Hepatocyte (in vitro differentiated cells): ENCODE measurements around the gene GDF9. TPM values are rescaled to one million over a fixed set of nuclear protein-coding genes. Genes with fewer than 3 reads are reported as not detected.

Experiments used
- DNase-seq: peaks from one replicate; pipeline ENCODE4 v3.0.0-alpha.2; 2016; ENCODE audit warnings: low spot score
- H2AFZ ChIP-seq: fragments of 200-600 bp; sonication (generic); 2 replicates; pipeline ENCODE4 v1.6.0; 2016; ENCODE audit warnings: antibody characterized with exemption, mild to moderate bottlenecking
- H3K27ac ChIP-seq: fragments of 200-600 bp; sonication (generic); 2 replicates; pipeline ENCODE4 v1.5.1; 2016; ENCODE audit warnings: mild to moderate bottlenecking
- H3K27me3 ChIP-seq: fragments of 200-600 bp; sonication (generic); 2 replicates; pipeline ENCODE4 v1.6.1; 2016
- H3K36me3 ChIP-seq: fragments of 200-600 bp; sonication (generic); replicated peaks from 2 replicates; pipeline ENCODE4 v1.5.1; 2016; ENCODE audit warnings: low read depth; ENCODE audit not compliant: insufficient read depth
- H3K4me1 ChIP-seq: fragments of 200-600 bp; sonication (generic); 2 replicates; pipeline ENCODE4 v1.5.1; 2016; ENCODE audit warnings: mild to moderate bottlenecking, moderate library complexity; ENCODE audit not compliant: insufficient read depth
- H3K4me2 ChIP-seq: fragments of 200-600 bp; sonication (generic); 2 replicates; pipeline ENCODE4 v1.6.0; 2016
- H3K4me3 ChIP-seq: fragments of 200-600 bp; sonication (generic); 2 replicates; pipeline ENCODE4 v1.5.1; 2016; ENCODE audit warnings: mild to moderate bottlenecking
- H3K79me2 ChIP-seq: fragments of 200-600 bp; sonication (generic); 2 replicates; pipeline ENCODE4 v1.6.0; 2017; ENCODE audit warnings: mild to moderate bottlenecking
- H3K9me2 ChIP-seq: fragments of 200-600 bp; sonication (generic); replicated peaks from 2 replicates; pipeline ENCODE4 v1.6.0; 2017; ENCODE audit warnings: mild to moderate bottlenecking; ENCODE audit not compliant: insufficient read depth
- H3K9me3 ChIP-seq: fragments of 200-600 bp; sonication (generic); 2 replicates; pipeline ENCODE4 v1.5.1; 2016; ENCODE audit warnings: low read depth, mild to moderate bottlenecking
- H4K20me1 ChIP-seq: fragments of 200-600 bp; sonication (generic); 2 replicates; pipeline ENCODE4 v1.6.0; 2016; ENCODE audit warnings: mild to moderate bottlenecking; ENCODE audit not compliant: insufficient read depth, poor library complexity, severe bottlenecking
- EZH2 ChIP-seq: fragments of 200-600 bp; sonication (generic); IDR thresholded peaks from 2 replicates; pipeline ENCODE4 v1.6.1; 2016; ENCODE audit warnings: antibody characterized with exemption, mild to moderate bottlenecking, borderline replicate concordance
- EZH2phosphoT487 ChIP-seq: fragments of 200-600 bp; sonication (generic); IDR thresholded peaks from one replicate; pipeline ENCODE4 v1.6.1; 2018; ENCODE audit warnings: antibody characterized with exemption, mild to moderate bottlenecking, low read depth, moderate library complexity; ENCODE audit not compliant: unreplicated experiment, severe bottlenecking
- WGBS: methylation state at CpG from one replicate; pipeline ENCODE4 v1.1.6; 2016; ENCODE audit warnings: low lambda C conversion rate; ENCODE audit errors: missing lambda C conversion rate; 5-methylcytosine and 5-hydroxymethylcytosine counted together
- polyA plus RNA-seq: library from polyadenylated mRNA; unstranded; fragments of >200 nt; fragmentation: Nextera tagmentation; extraction: Ambion mirVana; gene quantifications from 2 replicates; pipeline ENCODE4 v1.2.1, GENCODE V29; 2016
- total RNA-seq: library from RNA; depleted of rRNA; stranded (reverse); fragments of >200 nt; gene quantifications from 2 replicates; pipeline ENCODE4 v1.2.3, GENCODE V29; 2014
- TF ChIP-seq, protein P1 (sequence below): fragments of 200-600 bp; sonication (generic); IDR thresholded peaks from 2 replicates; pipeline ENCODE4 v1.5.1; 2016; ENCODE audit warnings: antibody characterized with exemption, mild to moderate bottlenecking; ENCODE audit not compliant: poor library complexity

Gene GDF9
- total and polyA plus RNA-seq, 2 experiments from 2014 or later = 1.7 to 2.2 TPM

DNA sequence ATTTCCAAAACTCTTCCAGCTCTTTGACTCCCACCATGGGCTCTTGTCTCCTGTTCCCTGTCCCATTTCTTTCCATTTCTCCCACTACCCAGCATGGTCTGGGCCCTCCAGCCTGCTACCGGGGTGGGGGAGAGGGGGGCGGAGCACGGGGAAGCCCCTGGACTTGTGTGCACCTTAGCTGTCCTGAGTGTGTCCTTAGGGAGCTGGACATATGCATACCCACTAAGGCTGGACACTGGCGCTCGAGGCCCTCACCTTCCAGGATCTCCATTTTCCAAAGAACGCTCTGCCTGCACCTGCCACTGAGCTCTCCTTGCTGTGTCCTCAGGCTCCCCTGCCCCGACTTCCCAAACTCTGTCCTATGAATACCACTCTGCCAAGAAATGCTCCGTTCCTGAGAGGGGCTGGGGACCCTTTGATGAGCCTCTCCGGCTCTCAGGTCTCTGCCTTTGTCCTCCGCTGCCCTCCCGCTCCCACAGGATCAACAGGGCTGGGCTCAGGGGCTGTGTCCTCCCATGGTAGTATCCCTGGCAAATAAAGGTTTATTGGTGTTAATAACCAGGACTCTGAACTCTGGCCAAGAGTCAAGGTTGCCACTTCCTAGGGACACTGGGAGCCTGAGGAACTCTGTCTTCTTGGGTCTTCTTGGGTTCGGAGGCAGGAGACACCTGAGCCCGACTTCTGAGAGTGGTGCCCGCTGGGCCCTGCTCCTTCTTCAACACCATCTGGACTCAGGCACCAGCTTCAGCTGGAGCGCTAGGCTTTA, 35.0 kb downstream of the GDF9 start:
- Histone ChIP-seq H2AFZ (peak overlapping the region; percentile 72), H3K4me2 (peak overlapping the region; percentile 88), H3K4me3 (no peak overlapping the region), H3K27me3 (no peaks in the 10 kb centered on the region), H3K36me3 (no peaks in the 10 kb centered on the region), H4K20me1 (no peaks in the 10 kb centered on the region), H3K9me2 (no peaks in the 10 kb centered on the region), H3K4me1 (peaks cover 4% of the 10 kb centered on the region), H3K79me2 (peaks cover 16% of the 10 kb centered on the region), H3K9me3 (no peaks in the 10 kb centered on the region), H3K27ac (peak overlapping the region; percentile 86)
- TF ChIP-seq EZH2phosphoT487 (no peak), EZH2 (no peak)
- TF ChIP-seq, protein P1, sequence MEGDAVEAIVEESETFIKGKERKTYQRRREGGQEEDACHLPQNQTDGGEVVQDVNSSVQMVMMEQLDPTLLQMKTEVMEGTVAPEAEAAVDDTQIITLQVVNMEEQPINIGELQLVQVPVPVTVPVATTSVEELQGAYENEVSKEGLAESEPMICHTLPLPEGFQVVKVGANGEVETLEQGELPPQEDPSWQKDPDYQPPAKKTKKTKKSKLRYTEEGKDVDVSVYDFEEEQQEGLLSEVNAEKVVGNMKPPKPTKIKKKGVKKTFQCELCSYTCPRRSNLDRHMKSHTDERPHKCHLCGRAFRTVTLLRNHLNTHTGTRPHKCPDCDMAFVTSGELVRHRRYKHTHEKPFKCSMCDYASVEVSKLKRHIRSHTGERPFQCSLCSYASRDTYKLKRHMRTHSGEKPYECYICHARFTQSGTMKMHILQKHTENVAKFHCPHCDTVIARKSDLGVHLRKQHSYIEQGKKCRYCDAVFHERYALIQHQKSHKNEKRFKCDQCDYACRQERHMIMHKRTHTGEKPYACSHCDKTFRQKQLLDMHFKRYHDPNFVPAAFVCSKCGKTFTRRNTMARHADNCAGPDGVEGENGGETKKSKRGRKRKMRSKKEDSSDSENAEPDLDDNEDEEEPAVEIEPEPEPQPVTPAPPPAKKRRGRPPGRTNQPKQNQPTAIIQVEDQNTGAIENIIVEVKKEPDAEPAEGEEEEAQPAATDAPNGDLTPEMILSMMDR = no peak
- DNase-seq = no peak
- WGBS = 88% methylated on average over 15 of the region's 15 CpGs

DNA sequence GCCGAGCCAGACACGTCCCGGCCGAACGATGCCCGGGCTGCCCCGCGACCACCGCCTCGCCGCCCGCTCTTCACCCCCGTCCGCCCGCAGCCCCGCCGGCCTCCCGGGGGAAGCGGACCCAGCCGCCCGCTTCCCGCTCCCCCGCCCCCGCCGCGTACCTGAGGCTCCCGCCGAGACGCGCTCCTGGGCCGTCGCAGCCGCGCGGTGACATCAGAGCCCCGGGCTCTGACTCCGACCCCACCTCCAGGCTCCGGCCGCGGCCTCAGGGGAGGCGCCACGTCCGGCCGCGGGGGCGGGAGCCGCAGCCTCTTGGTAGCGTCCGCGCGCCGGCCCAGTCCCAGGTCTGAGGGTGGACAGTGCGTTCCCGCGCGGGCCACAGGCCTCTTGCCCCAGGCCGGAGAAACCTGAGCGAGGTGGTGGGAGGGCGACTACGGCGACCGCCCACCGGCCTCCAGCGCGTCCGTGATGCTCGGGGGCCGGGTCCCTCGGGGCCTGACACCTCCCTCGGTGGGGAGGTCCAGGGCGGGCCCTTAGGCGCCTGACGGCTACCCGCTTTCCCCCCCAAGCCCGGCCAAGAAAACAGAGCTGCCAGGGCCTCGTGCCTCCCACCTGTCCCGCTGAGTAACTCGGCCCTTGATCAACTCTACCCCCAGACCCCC, 35.7 kb downstream of the GDF9 start, which contains the start of gene SHROOM1:
TSS of gene SHROOM1 (minus strand) at position 212 of the 659 bp plus-strand sequence. CDS start 4,507 bp downstream, outside the sequence.
- Histone ChIP-seq H2AFZ (peak within 1 kb of the TSS; percentile 72), H3K79me2 (peaks cover 16% of the 10 kb centered on the region), H3K4me3 (peak within 1 kb of the TSS; percentile 71), H4K20me1 (no peaks in the 10 kb centered on the region), H3K4me1 (peaks cover 10% of the 10 kb centered on the region), H3K36me3 (no peaks in the 10 kb centered on the region), H3K27ac (peak within 1 kb of the TSS; percentile 86), H3K9me2 (no peaks in the 10 kb centered on the region), H3K27me3 (no peaks in the 10 kb centered on the region), H3K9me3 (no peaks in the 10 kb centered on the region), H3K4me2 (peak within 1 kb of the TSS; percentile 88)
- TF ChIP-seq, protein P1 = no peak
- no peak for TF ChIP-seq EZH2phosphoT487
- no peak for TF ChIP-seq EZH2
- WGBS = 4% methylated on average over 45 of the region's 78 CpGs
- peak; percentile 88 for DNase-seq

DNA sequence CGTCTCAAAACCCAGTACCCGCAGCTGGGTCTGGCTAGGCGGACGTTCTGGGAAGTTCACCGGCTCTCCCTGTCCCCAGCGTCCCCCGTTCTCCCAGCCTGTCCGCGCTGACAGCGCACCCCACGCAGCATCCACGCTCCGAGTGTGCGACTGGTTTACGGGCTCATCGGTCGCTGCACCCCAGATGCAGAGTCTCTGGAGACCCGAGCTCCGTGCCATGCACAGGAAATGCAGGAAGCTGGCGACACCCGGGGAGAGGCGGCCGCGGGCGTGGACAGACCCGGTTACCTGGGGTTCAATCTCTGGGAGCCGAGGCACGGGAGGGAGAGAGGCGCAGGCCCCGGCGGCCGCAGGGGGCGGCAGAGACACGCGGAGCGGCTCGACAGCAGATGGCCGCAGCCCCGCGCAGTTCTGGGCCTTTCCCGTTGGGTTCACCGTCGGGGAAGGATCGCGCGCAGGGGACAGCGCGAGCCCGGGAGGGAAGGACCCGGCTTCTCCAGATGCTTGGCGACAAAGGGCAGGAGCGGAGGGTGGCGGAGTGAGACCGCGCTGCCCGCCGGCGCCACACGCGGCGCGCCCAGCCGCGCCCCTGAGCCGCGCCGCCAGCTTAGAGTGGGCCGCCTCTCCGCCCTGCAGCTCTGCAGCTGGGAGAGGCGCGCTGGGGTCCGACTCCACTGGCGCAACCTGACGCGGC, 36.4 kb downstream of the GDF9 start:
- Histone ChIP-seq H4K20me1 (no peaks in the 10 kb centered on the region), H3K27ac (peak overlapping the region; percentile 86), H3K79me2 (peaks cover 16% of the 10 kb centered on the region), H3K4me1 (peaks cover 10% of the 10 kb centered on the region), H3K36me3 (no peaks in the 10 kb centered on the region), H3K9me2 (no peaks in the 10 kb centered on the region), H2AFZ (peak overlapping the region; percentile 72), H3K4me3 (peak overlapping the region; percentile 71), H3K27me3 (no peaks in the 10 kb centered on the region), H3K4me2 (peak overlapping the region; percentile 88), H3K9me3 (no peaks in the 10 kb centered on the region)
- 9% methylated on average over 62 of the region's 75 CpGs for WGBS
- TF ChIP-seq, protein P1 = peak; percentile 84
- TF ChIP-seq EZH2 (no peak), EZH2phosphoT487 (no peak)
- peak; percentile 92 for DNase-seq
